Thyroid gland (tissue), 4 donors: Measurements from ENCODE around the gene ALKBH4. TPM values are rescaled to one million over a fixed set of nuclear protein-coding genes. Genes with fewer than 3 reads are reported as not detected.
A peak's percentile ranks its signal among the peaks of the same experiment; 100 is the strongest.

Source experiments
- DNase-seq, 2 donors: peaks; one replicate each; pipeline ENCODE4 v3.0.0-alpha.2; 2019
- H3K27ac ChIP-seq, 3 donors: fragments of 200-600 bp; sonication (generic); 1 replicate in 2 of 3; 2 replicates in 1 of 3; pipeline ENCODE4 v1.5.1; 2016 to 2019; ENCODE audit warnings: mild to moderate bottlenecking in 1 of 3, moderate library complexity in 1 of 3
- H3K27me3 ChIP-seq: fragments of 200-600 bp; sonication (generic); one replicate; pipeline ENCODE4 v1.5.1; 2019
- H3K36me3 ChIP-seq, 2 donors: fragments of 200-600 bp; sonication (generic); one replicate each; pipeline ENCODE4 v1.5.1; 2016 to 2019
- H3K4me1 ChIP-seq, 2 donors: fragments of 200-600 bp; sonication (generic); one replicate each; pipeline ENCODE4 v1.5.1; 2017 to 2019
- H3K4me3 ChIP-seq, 3 donors: fragments of 200-600 bp; sonication (generic); replicated peaks in 1 of 3; 1 replicate in 2 of 3; 2 replicates in 1 of 3; pipeline ENCODE4 v1.5.1; 2016; ENCODE audit warnings: mild to moderate bottlenecking in 1 of 3
- H3K9me3 ChIP-seq: fragments of 200-600 bp; sonication (generic); one replicate; pipeline ENCODE4 v1.5.1; 2017
- CTCF ChIP-seq, 6 experiments: fragments of 200-600 bp in 3 of 6; fragments of 450-650 bp in 3 of 6; sonication (generic) in 3 of 6; IDR thresholded peaks; one replicate each; pipeline ENCODE4 v1.5.1; 2016 to 2019; ENCODE audit warnings: antibody characterized with exemption in 6 of 6, mild to moderate bottlenecking in 2 of 6, inconsistent platforms in 1 of 6, moderate library complexity in 1 of 6
- POLR2A ChIP-seq, 2 donors: fragments of 450-650 bp; IDR thresholded peaks; one replicate each; pipeline ENCODE4 v1.6.1; 2017; ENCODE audit warnings: antibody characterized with exemption in 2 of 2, mild to moderate bottlenecking in 2 of 2, moderate library complexity in 1 of 2
- WGBS, 2 donors: methylation state at CpG; one replicate each; pipeline ENCODE4 v1.1.5; 2017; 5-methylcytosine and 5-hydroxymethylcytosine counted together
- intact Hi-C: fragments of 100-400 bp; cut with DNase I; formaldehyde crosslinking; loops from one replicate; pipeline ENCODE4 v1.15.1; 2023
- total RNA-seq, 4 donors: library from RNA; depleted of rRNA; stranded (reverse); fragments of >200 nt; gene quantifications; one replicate each; pipeline ENCODE4 v1.2.3, GENCODE V29; 2016

ALKBH4 gene
- total RNA-seq, 4 donors from 2014 or later = 16.9 to 42.2 (median 28.6) TPM

DNA sequence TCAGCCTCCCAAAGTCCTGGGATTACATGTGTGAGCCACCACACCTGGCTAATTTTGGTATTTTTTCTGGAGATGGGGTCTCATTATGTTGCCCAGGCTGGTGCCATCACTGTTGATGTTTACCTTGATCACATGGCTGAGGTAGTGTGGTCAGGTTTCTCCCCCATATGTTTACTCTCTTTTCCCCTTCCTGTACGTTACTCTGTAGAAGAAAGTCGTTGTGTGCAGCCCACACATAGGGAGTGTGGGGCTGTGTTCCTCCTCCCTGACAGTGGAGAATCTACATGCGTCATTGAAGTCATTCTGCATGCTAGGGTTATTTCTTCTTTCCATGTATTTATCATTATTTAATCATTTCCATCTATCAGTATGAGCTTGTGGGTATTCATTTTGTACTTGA lies 47.6 kb downstream of the ALKBH4 start:
- Histone ChIP-seq H3K27ac (no peak overlapping the region), H3K36me3 (peaks cover 9 to 18% of the 10 kb centered on the region in 2 donors), H3K4me3 (no peak overlapping the region), H3K27me3 (no peaks in the 10 kb centered on the region), H3K9me3 (no peaks in the 10 kb centered on the region), H3K4me1 (peaks cover 0 to 7% of the 10 kb centered on the region in 2 donors)
- intact Hi-C loops = no loop called here
- DNase-seq = no peak
- WGBS, 2 donors = 91 to 93% methylated on average over 3 of the region's 3 CpGs
- TF ChIP-seq POLR2A (IDR thresholded peaks at IDR 0.05) (no peak), CTCF (IDR thresholded peaks at IDR 0.05) (no peak)

GRCh38 chr7:102416406-102416805 lies 48.3 kb downstream of the ALKBH4 start:
- WGBS, 2 donors = 88 to 94% methylated on average over 6 of the region's 6 CpGs
- DNase-seq = no peak
- H3K4me3 ChIP-seq = no peak overlapping the region
- no peak overlapping the region for H3K27ac ChIP-seq
- intact Hi-C loops = no loop called here
- H3K27me3 ChIP-seq = no peaks in the 10 kb centered on the region
- H3K36me3 ChIP-seq = peaks cover 9 to 16% of the 10 kb centered on the region in 2 donors
- peaks cover 0 to 7% of the 10 kb centered on the region in 2 donors for H3K4me1 ChIP-seq
- no peaks in the 10 kb centered on the region for H3K9me3 ChIP-seq
- TF ChIP-seq CTCF (IDR thresholded peaks at IDR 0.05) (no peak), POLR2A (IDR thresholded peaks at IDR 0.05) (no peak)

DNA sequence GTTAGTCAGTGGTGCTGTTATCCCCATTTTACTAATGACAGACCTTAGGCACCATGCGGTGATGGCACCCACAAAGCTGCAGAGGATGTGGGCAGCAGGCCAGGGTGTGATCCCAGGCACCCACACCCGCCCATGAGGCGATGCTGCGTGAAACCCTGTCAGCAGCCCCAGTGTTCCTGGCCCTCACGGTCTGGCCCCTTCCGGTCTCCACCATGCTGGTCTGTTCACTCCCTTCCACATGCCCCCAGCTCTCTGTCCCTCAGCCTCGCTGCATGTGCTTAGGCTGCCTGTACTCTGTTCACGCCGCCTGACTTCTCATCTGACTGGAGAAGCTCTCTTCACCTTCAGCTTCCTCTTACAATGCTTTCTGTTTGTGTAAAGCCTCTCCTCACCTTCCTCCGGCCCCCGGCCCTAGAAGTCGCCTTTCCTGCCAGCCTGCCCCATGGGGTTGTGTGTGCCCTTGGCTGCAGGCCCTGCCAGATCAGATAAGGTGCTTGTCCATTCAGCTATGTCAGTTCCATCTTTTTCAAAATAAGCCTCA lies 48.9 kb downstream of the ALKBH4 start:
- no peaks in the 10 kb centered on the region for H3K9me3 ChIP-seq
- peaks cover 0 to 7% of the 10 kb centered on the region in 2 donors for H3K4me1 ChIP-seq
- TF ChIP-seq CTCF (IDR thresholded peaks at IDR 0.05) (no peak), POLR2A (IDR thresholded peaks at IDR 0.05) (no peak)
- DNase-seq = peak; percentile 11 to 57
- no peaks in the 10 kb centered on the region for H3K27me3 ChIP-seq
- peaks cover 14 to 16% of the 10 kb centered on the region in 2 donors for H3K36me3 ChIP-seq
- no peak overlapping the region for H3K4me3 ChIP-seq
- WGBS, 2 donors = 48 to 76% methylated on average over 12 of the region's 12 CpGs
- no peak overlapping the region for H3K27ac ChIP-seq
- intact Hi-C loops = no loop called here

GRCh38 chr7:102413611-102414010 lies 51.1 kb downstream of the ALKBH4 start:
- peaks cover 0 to 7% of the 10 kb centered on the region in 2 donors for H3K4me1 ChIP-seq
- no peaks in the 10 kb centered on the region for H3K9me3 ChIP-seq
- no peak for DNase-seq
- no peaks in the 10 kb centered on the region for H3K27me3 ChIP-seq
- H3K27ac ChIP-seq = no peak overlapping the region
- TF ChIP-seq POLR2A (IDR thresholded peaks at IDR 0.05) = no peak
- no peak overlapping the region for H3K4me3 ChIP-seq
- 87 to 96% methylated on average over 4 of the region's 4 CpGs for WGBS, 2 donors
- peaks cover 14 to 20% of the 10 kb centered on the region in 2 donors for H3K36me3 ChIP-seq
- intact Hi-C loops = no loop called here

DNA sequence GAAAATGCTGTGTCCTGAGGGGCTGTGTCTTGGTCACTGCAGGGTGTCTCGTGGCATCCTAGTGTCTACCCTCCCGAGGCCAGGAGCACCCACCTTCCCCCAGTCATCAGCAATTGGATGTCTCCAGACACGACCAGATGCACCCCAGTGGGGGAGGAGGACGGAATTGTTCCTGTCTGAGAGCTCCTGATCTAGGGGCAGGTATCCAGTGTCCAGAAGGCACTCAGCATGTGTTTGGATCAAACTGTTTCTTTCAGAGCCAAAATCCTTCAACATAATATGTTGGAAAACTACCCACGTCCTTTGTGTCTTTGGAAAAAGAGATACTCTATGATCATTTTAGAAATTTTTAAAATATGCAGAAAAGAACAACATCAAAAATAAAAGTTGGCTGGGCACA lies 51.6 kb downstream of the ALKBH4 start:
- no peaks in the 10 kb centered on the region for H3K27me3 ChIP-seq
- no peak for TF ChIP-seq CTCF (IDR thresholded peaks at IDR 0.05)
- no peak for TF ChIP-seq POLR2A (IDR thresholded peaks at IDR 0.05)
- H3K4me3 ChIP-seq = no peak overlapping the region
- H3K36me3 ChIP-seq = peaks cover 18 to 26% of the 10 kb centered on the region in 2 donors
- peaks cover 0 to 7% of the 10 kb centered on the region in 2 donors for H3K4me1 ChIP-seq
- 82 to 89% methylated on average over 4 to 5 of the region's 5 CpGs for WGBS, 2 donors
- no peaks in the 10 kb centered on the region for H3K9me3 ChIP-seq
- DNase-seq = no peak
- H3K27ac ChIP-seq = no peak overlapping the region
- intact Hi-C loops = no loop called here
